Neural progenitor cell (in vitro differentiated cells): Measurements from ENCODE around the gene DISC1. TPM values are rescaled to one million over a fixed set of nuclear protein-coding genes. Genes with fewer than 3 reads are reported as not detected.

ENCODE experiments used
- DNase-seq: peaks from one replicate; pipeline ENCODE4 v3.0.0-alpha.2; 2016; ENCODE audit warnings: low spot score
- H2AFZ ChIP-seq: fragments of 200-600 bp; sonication (generic); replicated peaks from 2 replicates; pipeline ENCODE4 v1.6.1; 2016; ENCODE audit warnings: antibody characterized with exemption
- H3F3A ChIP-seq: fragments of 200-600 bp; sonication (generic); 2 replicates; pipeline ENCODE4 v1.6.1; 2016; ENCODE audit warnings: antibody characterized with exemption, low read depth
- H3K27ac ChIP-seq: fragments of 200-600 bp; sonication (generic); 2 replicates; pipeline ENCODE4 v1.5.1; 2016; ENCODE audit warnings: mild to moderate bottlenecking
- H3K27me3 ChIP-seq: fragments of 200-600 bp; sonication (generic); 2 replicates; pipeline ENCODE4 v1.6.1; 2016; ENCODE audit warnings: mild to moderate bottlenecking, moderate library complexity
- H3K36me3 ChIP-seq: fragments of 200-600 bp; sonication (generic); 2 replicates; pipeline ENCODE4 v1.5.1; 2016
- H3K4me1 ChIP-seq: fragments of 200-600 bp; sonication (generic); 2 replicates; pipeline ENCODE4 v1.6.1; 2016; ENCODE audit warnings: mixed run types
- H3K4me2 ChIP-seq: fragments of 200-600 bp; sonication (generic); 2 replicates; pipeline ENCODE4 v1.6.1; 2016
- H3K4me3 ChIP-seq: fragments of 200-600 bp; sonication (generic); 2 replicates; pipeline ENCODE4 v1.5.1; 2016
- H3K79me2 ChIP-seq: fragments of 200-600 bp; sonication (generic); 2 replicates; pipeline ENCODE4 v1.6.1; 2016; ENCODE audit warnings: low read depth
- H3K9ac ChIP-seq: fragments of 200-600 bp; sonication (generic); 2 replicates; pipeline ENCODE4 v1.6.1; 2016
- H3K9me3 ChIP-seq: fragments of 200-600 bp; sonication (generic); 2 replicates; pipeline ENCODE4 v1.5.1; 2016; ENCODE audit warnings: low read depth
- H4K20me1 ChIP-seq: fragments of 200-600 bp; sonication (generic); 2 replicates; pipeline ENCODE4 v1.6.1; 2016; ENCODE audit warnings: low read depth
- H3K27ac Mint-ChIP-seq: 3 replicates; pipeline ENCODE4 v1.8.0; 2021; ENCODE audit warnings: mixed read lengths
- H3K27me3 Mint-ChIP-seq: 2 replicates; pipeline ENCODE4 v1.8.0; 2022; ENCODE audit warnings: low read depth, mild to moderate bottlenecking, inconsistent platforms, moderate library complexity, mixed read lengths; ENCODE audit not compliant: insufficient read depth
- H3K36me3 Mint-ChIP-seq: 3 replicates; pipeline ENCODE4 v1.8.0; 2021; ENCODE audit warnings: mixed read lengths
- H3K4me1 Mint-ChIP-seq: 3 replicates; pipeline ENCODE4 v1.8.0; 2021; ENCODE audit warnings: mixed read lengths
- H3K4me3 Mint-ChIP-seq: 3 replicates; pipeline ENCODE4 v1.8.0; 2021; ENCODE audit warnings: mild to moderate bottlenecking, moderate library complexity, mixed read lengths
- H3K9me3 Mint-ChIP-seq: 3 replicates; pipeline ENCODE4 v1.8.0; 2020; ENCODE audit warnings: mixed read lengths
- CTCF ChIP-seq: fragments of 200-600 bp; sonication (generic); IDR thresholded peaks from 2 replicates; pipeline ENCODE4 v1.5.1; 2017; ENCODE audit warnings: antibody characterized with exemption, mild to moderate bottlenecking
- EZH2 ChIP-seq: fragments of 200-600 bp; sonication (generic); IDR thresholded peaks from 2 replicates; pipeline ENCODE4 v1.6.1; 2017; ENCODE audit warnings: antibody characterized with exemption, mild to moderate bottlenecking, moderate library complexity
- EZH2phosphoT487 ChIP-seq: fragments of 200-600 bp; sonication (generic); IDR thresholded peaks from 2 replicates; pipeline ENCODE4 v1.6.1; 2017; ENCODE audit warnings: antibody characterized with exemption
- total RNA-seq: library from RNA; depleted of rRNA; stranded (reverse); fragments of >200 nt; gene quantifications from 2 replicates; pipeline ENCODE4 v1.2.3, GENCODE V29; 2015; ENCODE audit warnings: low replicate concordance

The DISC1 gene
- total RNA-seq, 1 donor from 2014 or later: 1.8 TPM

DNA sequence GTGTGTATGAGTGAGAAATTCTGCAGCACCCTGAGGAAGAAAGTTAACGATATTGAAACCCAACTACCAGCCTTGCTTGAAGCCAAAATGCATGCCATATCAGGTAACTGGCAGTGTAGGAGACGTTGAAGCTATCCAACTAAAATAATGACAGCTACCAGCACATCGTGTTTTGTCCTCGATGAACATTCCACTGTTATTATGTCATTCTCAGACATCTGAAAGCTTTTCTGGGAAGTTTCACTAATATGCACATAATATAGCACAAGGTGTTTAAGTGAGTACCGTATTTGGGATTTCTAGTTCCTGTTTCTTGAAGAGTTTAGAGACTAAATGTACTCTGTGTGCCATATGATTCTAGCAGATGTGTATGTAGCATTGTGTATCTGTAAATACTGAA, 173.5 kb downstream of the DISC1 start:
- Histone ChIP-seq H3K9me3 (no peaks in the 10 kb centered on the region), H3K9ac (no peak overlapping the region), H3K4me2 (no peak overlapping the region), H3K79me2 (no peaks in the 10 kb centered on the region), H3K27ac (no peak overlapping the region), H2AFZ (no peak overlapping the region), H3F3A (no peaks in the 10 kb centered on the region), H3K36me3 (no peaks in the 10 kb centered on the region), H4K20me1 (no peaks in the 10 kb centered on the region), H3K4me3 (no peak overlapping the region), H3K4me1 (no peaks in the 10 kb centered on the region), H3K27me3 (no peaks in the 10 kb centered on the region)
- TF ChIP-seq EZH2: no peak
- TF ChIP-seq CTCF: no peak
- TF ChIP-seq EZH2phosphoT487: no peak
- Mint-ChIP-seq H3K36me3 (peaks cover 9% of the 10 kb centered on the region), H3K9me3 (peaks cover 11% of the 10 kb centered on the region), H3K27ac (peak overlapping the region; percentile 12), H3K4me1 (peaks cover 3% of the 10 kb centered on the region), H3K27me3 (peaks cover 2% of the 10 kb centered on the region), H3K4me3 (no peak overlapping the region)
- DNase-seq: no peak

DNA sequence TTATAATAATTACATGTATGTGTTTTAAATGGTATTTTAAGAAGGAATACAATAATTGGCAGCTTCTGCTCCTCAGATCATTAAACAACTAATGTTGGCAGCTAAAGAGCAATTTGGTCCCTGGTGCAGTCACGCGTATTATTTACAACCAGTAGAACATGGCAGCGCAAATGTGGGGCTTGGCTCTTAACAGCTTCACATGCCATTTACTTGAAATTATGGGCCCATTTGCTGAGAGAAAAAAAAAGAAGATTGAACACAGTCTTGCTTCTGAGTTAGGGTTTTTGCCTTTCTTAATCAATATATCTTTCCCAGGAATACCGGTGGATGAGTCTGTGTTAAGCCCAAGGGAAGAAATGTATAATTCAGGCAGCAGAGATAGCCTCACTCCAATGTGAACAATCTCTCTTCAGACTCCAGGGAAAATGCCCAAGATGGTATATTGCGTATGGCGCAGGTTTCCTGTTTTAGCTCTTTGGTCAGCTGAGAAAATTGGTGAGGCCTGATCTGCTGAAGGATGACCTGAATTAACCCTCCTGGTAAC, 174.5 kb downstream of the DISC1 start:
- H3K9ac ChIP-seq: no peak overlapping the region
- no peaks in the 10 kb centered on the region for H4K20me1 ChIP-seq
- TF ChIP-seq CTCF (no peak), EZH2phosphoT487 (no peak), EZH2 (no peak)

GRCh38 chr1:231803353-231803752, 176.8 kb downstream of the DISC1 start:
- Histone ChIP-seq H3K79me2 (no peaks in the 10 kb centered on the region), H3K36me3 (no peaks in the 10 kb centered on the region), H3K4me3 (no peak overlapping the region), H2AFZ (no peak overlapping the region), H3K27me3 (no peaks in the 10 kb centered on the region), H3K27ac (no peak overlapping the region), H4K20me1 (no peaks in the 10 kb centered on the region), H3F3A (no peaks in the 10 kb centered on the region), H3K9ac (no peak overlapping the region), H3K4me1 (no peaks in the 10 kb centered on the region), H3K9me3 (no peaks in the 10 kb centered on the region), H3K4me2 (no peak overlapping the region)
- Mint-ChIP-seq H3K27ac (no peak overlapping the region), H3K4me1 (peaks cover 3% of the 10 kb centered on the region), H3K9me3 (peaks cover 11% of the 10 kb centered on the region), H3K27me3 (peaks cover 2% of the 10 kb centered on the region), H3K4me3 (no peak overlapping the region), H3K36me3 (peaks cover 9% of the 10 kb centered on the region)
- TF ChIP-seq EZH2 (no peak), CTCF (no peak), EZH2phosphoT487 (no peak)
- DNase-seq: no peak

More for the DNA sequence above, 174.5 kb downstream of the DISC1 start:
- no peak for DNase-seq
- no peaks in the 10 kb centered on the region for H3K9me3 ChIP-seq
- peaks cover 3% of the 10 kb centered on the region for H3K4me1 Mint-ChIP-seq
- H3K4me3 ChIP-seq: no peak overlapping the region
- no peak overlapping the region for H3K27ac ChIP-seq
- H3K27me3 ChIP-seq: no peaks in the 10 kb centered on the region
- H3K79me2 ChIP-seq: no peaks in the 10 kb centered on the region
- H3K4me3 Mint-ChIP-seq: no peak overlapping the region
- H3K36me3 Mint-ChIP-seq: peaks cover 9% of the 10 kb centered on the region
- H3K27ac Mint-ChIP-seq: no peak overlapping the region
- no peaks in the 10 kb centered on the region for H3K36me3 ChIP-seq
- no peak overlapping the region for H2AFZ ChIP-seq
- no peak overlapping the region for H3K4me2 ChIP-seq
- H3K4me1 ChIP-seq: no peaks in the 10 kb centered on the region
- H3F3A ChIP-seq: no peaks in the 10 kb centered on the region
- H3K9me3 Mint-ChIP-seq: peaks cover 11% of the 10 kb centered on the region
- peaks cover 2% of the 10 kb centered on the region for H3K27me3 Mint-ChIP-seq
